HT1080 (cell line): Measurements from ENCODE around the gene KRTAP10-9. TPM values are rescaled to one million over a fixed set of nuclear protein-coding genes. Genes with fewer than 3 reads are reported as not detected.
"Not testable (repeated sequence)": the region's sequence is repeated elsewhere in the genome, so short reads cannot be mapped to it uniquely, and the experiment has no call there.

Experiments used
- DNase-seq: peaks from one replicate; pipeline ENCODE4 v3.0.0-alpha.2; 2015; ENCODE audit warnings: low read depth
- polyA plus RNA-seq, 2 experiments: library from polyadenylated mRNA; depleted of rRNA; stranded (reverse); fragments of >200 nt; gene quantifications; 2 replicates each; pipeline ENCODE4 v1.2.3, GENCODE V29; 2015
- total RNA-seq: library from RNA; depleted of rRNA; stranded (reverse); fragments of >200 nt; shearing (Covaris generic); gene quantifications from 2 replicates; pipeline ENCODE4 v1.2.3, GENCODE V29; 2014; rRNA removed

Gene KRTAP10-9, protein sequence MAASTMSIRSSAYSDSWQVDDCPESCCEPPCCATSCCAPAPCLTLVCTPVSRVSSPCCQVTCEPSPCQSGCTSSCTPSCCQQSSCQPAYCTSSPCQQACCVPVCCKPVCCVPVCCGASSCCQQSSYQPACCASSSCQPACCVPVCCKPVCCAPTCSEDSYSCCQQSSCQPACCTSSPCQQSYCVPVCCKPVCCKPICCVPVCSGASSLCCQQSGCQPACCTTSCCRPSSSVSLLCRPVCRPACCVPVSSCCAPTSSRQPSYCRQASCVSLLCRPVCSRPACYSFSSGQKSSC
- not detected in 2 replicates for total RNA-seq
- not detected in 2 replicates for polyA plus RNA-seq (2015; cell fraction: cytosol; rRNA removed)
- polyA plus RNA-seq (2015; cell fraction: nucleus; rRNA removed), result not detected in 2 replicates

DNA sequence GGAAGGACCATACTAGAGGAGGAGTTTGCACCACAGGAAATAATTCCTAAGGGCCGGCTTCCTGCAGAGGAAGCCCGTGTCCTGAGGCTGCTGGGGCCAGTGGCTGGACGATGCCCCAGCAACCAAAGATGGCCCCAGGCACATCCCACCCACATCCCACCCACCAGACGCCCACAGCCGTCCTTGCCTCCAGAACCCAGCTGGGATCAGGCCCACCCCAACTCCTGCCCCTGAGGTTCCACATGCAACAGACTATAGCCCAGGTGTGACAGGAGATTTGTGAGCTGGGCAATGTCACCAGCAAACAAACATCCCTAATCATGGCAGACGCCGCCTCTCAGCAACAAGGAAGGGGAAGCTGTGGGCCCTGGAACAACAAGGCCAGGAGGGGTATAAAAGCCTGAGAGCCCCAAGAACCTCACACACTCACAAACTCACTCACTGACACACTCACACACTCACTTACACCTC, at the start of gene KRTAP10-9:
Gene KRTAP10-9, plus strand, starts transcription at position 421 of the 471 bp plus-strand sequence. CDS start 79 bp downstream, outside the sequence.
- no peak for DNase-seq

GRCh38 chr21:44578371-44579055, 48.4 kb upstream of the KRTAP10-9 start:
- no peak for DNase-seq

GRCh38 chr21:44579056-44579832, 47.6 kb upstream of the KRTAP10-9 start:
- no peak for DNase-seq

- DNase-seq, result no peak
Measured at GRCh38 chr21:44579833-44580144, 47.1 kb upstream of the KRTAP10-9 start.

GRCh38 chr21:44580231-44580821, 46.6 kb upstream of the KRTAP10-9 start, which contains the start of gene KRTAP10-5:
Gene KRTAP10-5 (minus strand): TSS chr21:44580604. CDS start chr21:44580578, 26 bp downstream.
- not testable (repeated sequence) for DNase-seq

DNA sequence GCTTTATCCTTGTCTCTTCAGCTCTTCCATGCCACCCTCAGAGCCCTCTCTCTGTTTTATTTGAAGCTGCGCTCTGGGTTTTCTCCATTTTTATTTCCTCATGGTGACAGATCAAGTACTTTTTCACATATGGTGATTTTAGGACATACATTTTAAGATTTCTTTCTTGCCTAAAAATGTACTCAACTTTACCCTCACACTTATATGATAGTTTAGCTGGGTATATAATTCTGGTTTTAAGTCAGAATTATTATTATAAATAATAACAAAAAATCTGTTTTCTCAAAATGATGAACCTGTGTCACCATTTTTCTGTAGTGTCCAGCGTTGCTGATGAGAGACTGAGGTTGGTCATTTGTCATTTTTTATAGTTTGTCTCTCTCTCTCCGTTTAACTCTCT, 45.7 kb upstream of the KRTAP10-9 start:
- DNase-seq, result no peak

GRCh38 chr21:44582055-44582454, 44.8 kb upstream of the KRTAP10-9 start:
- peak; percentile 18 for DNase-seq

DNA sequence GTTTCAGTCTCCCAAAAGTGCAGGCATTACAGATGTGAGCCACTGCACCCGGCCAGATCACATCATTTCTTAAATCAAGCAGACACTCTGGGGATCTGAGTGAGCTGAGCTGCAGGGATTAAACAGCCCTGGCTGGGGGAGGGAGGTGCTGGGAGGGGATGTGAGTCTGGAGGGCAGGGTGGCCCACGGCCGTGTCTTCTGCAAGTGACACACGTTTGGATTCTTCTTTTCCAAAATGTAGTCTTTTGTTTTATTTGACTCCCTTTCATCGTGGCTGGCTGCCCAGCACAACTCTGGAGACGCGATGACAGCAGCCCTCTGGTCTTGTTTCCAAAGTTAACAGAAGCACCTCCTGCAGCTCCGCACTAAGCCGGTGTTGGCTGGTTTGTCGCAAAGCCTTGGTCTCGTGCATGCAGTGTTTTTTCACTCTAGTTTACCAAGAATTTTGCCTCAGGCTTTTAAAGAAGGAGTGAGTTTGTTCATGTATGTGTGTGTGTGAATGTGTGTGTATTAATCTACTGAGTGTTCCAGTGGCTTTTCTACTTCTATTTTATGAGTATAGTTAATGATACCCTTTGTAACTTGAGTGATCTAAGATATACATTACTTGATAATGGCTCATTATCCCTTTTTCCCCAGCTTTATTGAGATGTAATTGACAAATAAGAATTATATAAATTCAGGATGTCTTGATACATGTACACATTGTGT, 43.6 kb upstream of the KRTAP10-9 start:
- DNase-seq, result no peak

DNA sequence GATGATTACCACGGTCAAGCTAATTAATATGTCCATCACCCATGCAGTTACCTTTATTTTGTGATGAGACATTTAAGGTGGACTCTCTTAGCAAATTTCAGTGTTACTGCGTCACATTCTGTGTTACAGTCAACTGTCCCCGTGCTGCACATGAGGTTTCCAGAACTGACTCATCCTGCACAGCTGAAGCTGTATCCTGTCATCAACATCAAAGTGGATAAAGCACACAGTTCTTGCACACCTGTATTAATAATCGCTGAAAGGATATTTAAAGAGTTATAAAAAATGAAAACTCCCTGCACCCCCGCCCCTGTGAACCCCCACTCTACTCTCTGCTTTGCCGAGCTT, 43.1 kb upstream of the KRTAP10-9 start:
- no peak for DNase-seq

DNA sequence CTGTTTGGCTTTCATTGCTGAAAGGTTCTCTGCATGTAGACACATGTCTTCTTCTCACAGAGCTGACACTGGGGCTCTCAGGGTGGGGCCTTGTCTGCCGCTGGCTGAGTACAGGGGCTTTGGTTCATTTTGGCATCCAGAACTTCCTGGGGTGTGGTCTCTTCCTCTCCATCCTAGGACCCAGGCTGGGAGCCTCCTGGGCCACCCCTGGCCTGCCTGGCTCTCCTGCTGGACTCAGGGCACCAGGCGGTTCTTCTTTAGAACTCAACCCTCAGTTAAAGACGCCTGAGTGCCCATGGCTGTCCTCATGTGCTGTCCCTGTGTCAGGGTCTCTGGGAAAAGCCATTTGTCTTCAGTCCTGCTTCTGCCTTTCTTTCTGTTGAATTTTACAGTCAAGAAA, 41.0 kb upstream of the KRTAP10-9 start:
- DNase-seq, result no peak

DNA sequence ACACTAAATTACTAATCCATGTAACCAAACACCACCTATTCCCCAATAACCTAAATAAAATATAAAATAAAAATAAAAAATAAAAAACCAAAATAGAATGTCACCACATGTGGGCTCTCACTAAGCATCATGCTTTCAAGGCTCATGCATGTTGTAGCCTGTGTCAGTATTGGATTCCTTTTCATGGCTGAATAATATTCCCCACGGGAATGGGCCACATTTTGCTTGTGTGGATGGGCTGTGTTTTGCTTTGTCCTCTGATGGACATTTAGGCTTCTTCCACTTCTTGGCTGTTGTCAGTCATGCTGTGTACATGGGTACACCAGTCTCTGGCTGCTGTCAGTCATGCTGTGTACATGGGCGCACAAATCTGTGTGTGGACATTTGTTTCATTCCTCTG, 37.8 kb upstream of the KRTAP10-9 start:
- no peak for DNase-seq

- DNase-seq, result no peak
Measured at GRCh38 chr21:44589586-44590305, 37.1 kb upstream of the KRTAP10-9 start.

- no peak for DNase-seq
Measured at GRCh38 chr21:44590311-44590721, 36.6 kb upstream of the KRTAP10-9 start.

GRCh38 chr21:44590897-44591800, 35.7 kb upstream of the KRTAP10-9 start:
- DNase-seq, result not testable (repeated sequence)

DNA sequence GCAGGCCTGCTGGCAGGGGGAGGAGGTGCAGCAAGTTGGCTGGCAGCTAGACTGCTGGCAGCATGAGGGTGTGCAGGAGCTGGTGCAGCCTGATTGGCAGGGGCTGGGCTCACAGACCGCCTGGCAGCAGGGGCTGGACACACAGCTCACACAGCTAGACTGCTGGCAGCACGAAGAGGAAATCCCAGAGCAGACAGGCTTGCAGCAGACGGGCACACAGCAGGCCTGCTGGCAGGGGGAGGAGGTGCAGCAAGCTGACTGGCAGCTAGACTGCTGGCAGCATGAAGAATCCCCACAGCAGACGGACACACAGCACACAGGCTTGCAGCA, 35.1 kb upstream of the KRTAP10-9 start:
- DNase-seq, result not testable (repeated sequence)

GRCh38 chr21:44592446-44593311, 34.2 kb upstream of the KRTAP10-9 start, which contains the start of gene KRTAP10-6:
Gene KRTAP10-6 (minus strand): TSS chr21:44592505. CDS start chr21:44592484, 21 bp downstream.
- no peak for DNase-seq

DNA sequence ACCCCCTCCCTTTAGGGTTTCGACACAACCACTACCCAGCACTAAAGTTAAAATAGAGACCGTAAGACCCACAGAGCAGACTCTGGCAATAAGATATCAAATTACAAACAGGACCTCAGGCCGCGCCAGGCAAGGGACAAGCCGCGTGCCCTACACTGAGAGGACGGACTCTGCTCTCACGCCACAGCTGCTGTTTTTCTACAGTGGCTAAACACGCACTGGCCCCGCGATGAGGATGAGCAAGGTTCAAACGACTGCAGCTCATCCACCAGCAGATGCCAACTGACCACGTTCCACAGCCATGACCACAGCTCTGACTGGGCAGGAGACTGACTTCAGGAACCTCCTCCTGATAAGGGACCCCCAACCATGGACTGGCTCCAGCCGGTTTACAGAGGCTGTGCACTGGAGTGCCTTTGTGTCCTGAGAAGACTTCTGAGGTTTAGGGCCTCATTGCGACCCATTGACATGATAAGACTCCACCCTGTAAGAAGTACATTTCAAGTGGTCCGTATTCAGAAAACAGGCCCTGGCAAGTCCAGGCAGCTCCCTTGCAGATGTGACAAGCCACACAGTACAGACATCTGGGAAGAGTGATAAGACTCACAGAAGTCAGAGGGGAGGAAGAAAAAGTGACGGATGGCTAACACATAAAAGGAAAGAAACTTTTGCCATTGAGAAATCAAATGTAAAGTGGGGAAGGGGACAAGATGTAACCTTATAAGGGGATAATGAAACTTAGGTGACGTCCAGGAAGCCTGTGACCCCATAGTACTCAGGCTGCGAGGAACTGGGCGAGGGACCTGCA, 33.1 kb upstream of the KRTAP10-9 start:
- no peak for DNase-seq
